ENCODE data around the gene TP73.

DNA sequence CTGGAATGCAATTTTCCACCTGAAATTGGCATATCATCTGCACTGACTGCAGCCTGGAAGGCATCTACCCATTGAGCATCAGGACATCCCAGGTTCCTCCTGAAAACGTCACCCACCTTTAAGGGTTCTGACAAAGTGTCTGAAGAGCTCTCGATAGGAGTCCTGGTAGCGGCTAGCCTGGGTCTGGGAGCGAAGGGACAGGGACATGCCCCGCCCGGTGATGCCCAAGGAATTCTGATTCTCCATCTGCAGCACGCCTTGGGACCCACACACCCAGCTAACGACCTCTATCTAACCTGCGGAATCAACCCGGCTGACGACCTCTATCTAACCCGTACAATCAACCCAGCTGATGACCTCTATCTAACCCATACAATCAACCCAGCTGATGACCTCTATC is 86.6 kb downstream of the TP73 start:
- TF ChIP-seq CTCF (IDR thresholded peaks at IDR 0.05) (no peak), EZH2 (IDR thresholded peaks at IDR 0.05; ENCODE audit: borderline replicate concordance, insufficient read depth, low read depth, low read length, poor library complexity, severe bottlenecking) (no peak)

All from B cell (primary cell).